Measurements from ENCODE around the gene PHETA2. TPM values are rescaled to one million over a fixed set of nuclear protein-coding genes. Genes with fewer than 3 reads are reported as not detected.

Gene PHETA2
- total and polyA plus RNA-seq, 2 of the 4 experiments (the other 2 are of a cell fraction): 6.5 to 10.0 TPM

- peaks cover 0 to 25% of the 10 kb centered on the region in 2 experiments; a peak in 3 of 4 replicates for H3K79me1 ChIP-seq (ENCODE audit: low read depth in 1 of 2, low read length in 2 of 2)
- no peak overlapping the region for H3K23ac ChIP-seq (ENCODE audit: low read depth, low read length)
- intact Hi-C loops (cut with micrococcal nuclease) (no loop called here), in situ Hi-C loops (cut with MboI; ENCODE audit: low sequenced_read_pairs) (no loop called here), dilution Hi-C loops (cut with HindIII; ENCODE audit: low sequenced_read_pairs, unreplicated experiment) (no loop called here)
- no TSS peak for BruUV-seq (replicated peaks)
- no peak overlapping the region for H3K4me2 ChIP-seq (ENCODE audit: low read depth, low read length)
- no peak overlapping the region for H3K14ac ChIP-seq (replicated peaks; ENCODE audit: low read depth, low read length)
- ChIA-PET CTCF (no interaction called here), POLR2A (ENCODE audit: unreplicated experiment) (no interaction called here)
- H2BK120ac ChIP-seq (ENCODE audit: low read depth, low read length): no peak overlapping the region
- H3K9me1 ChIP-seq (ENCODE audit: insufficient read depth, low read length): 0 out of 2 replicates have a peak, but pooled peaks cover 5% of the 10 kb centered on the region
- H3K27ac ChIP-seq (ENCODE audit: insufficient read depth, low read length): no peak overlapping the region
- ATAC-seq (ENCODE audit: low read depth) (no peak), DNase-seq (no peak)
- H3K4ac ChIP-seq (ENCODE audit: low read depth, low read length): no peak overlapping the region
- H2BK5ac ChIP-seq (ENCODE audit: low read depth, low read length, poor library complexity, severe bottlenecking): no peak overlapping the region
- H3K4me3 ChIP-seq (ENCODE audit: insufficient read depth, low read depth, low read length): no peak overlapping the region
- H4K91ac ChIP-seq (ENCODE audit: insufficient read depth, low read depth, low read length): no peak overlapping the region
- H3K56ac ChIP-seq (ENCODE audit: extremely low read depth, insufficient read depth, low read length): no peak overlapping the region
- H4K5ac ChIP-seq (ENCODE audit: low read depth, low read length): no peak overlapping the region
- no peaks in the 10 kb centered on the region for H3K27me3 ChIP-seq (ENCODE audit: control insufficient read depth, insufficient read depth, low read length)
- H2AK5ac ChIP-seq (ENCODE audit: low read depth, low read length): no peak overlapping the region
- peaks cover 3% of the 10 kb centered on the region for H3K4me1 ChIP-seq (ENCODE audit: control insufficient read depth, insufficient read depth, low read length)
- H4K8ac ChIP-seq (ENCODE audit: low read depth in 2 of 2, low read length in 2 of 2): no peak overlapping the region
- no peak overlapping the region for H2AK9ac ChIP-seq (replicated peaks; ENCODE audit: low read depth, low read length, poor library complexity)
- H3K36me3 ChIP-seq (ENCODE audit: control insufficient read depth, insufficient read depth, low read length): peaks cover 24% of the 10 kb centered on the region
- 0 out of 2 replicates have a peak, but pooled peaks cover 4% of the 10 kb centered on the region for H4K20me1 ChIP-seq (ENCODE audit: insufficient read depth, low read length)
- TF ChIP-seq RFX5 (IDR thresholded peaks at IDR 0.05; ENCODE audit: low read depth, low read length): no peak
- no peak for TF ChIP-seq ELK1 (IDR thresholded peaks at IDR 0.05; ENCODE audit: borderline replicate concordance, low read depth, low read length)
- TF ChIP-seq CHD1 (IDR thresholded peaks at IDR 0.05; ENCODE audit: low read depth, low read length): no peak
- no peak for TF ChIP-seq RAD21 (IDR thresholded peaks at IDR 0.05; ENCODE audit: low read length)
- TF ChIP-seq FOS (IDR thresholded peaks at IDR 0.05; ENCODE audit: low read depth, low read length): no peak
- no peak for TF ChIP-seq NFE2L2 (IDR thresholded peaks at IDR 0.05; ENCODE audit: low read depth, low read length)
- TF ChIP-seq MAFK (IDR thresholded peaks at IDR 0.05; ENCODE audit: low read depth, low read length): no peak
- no peak for TF ChIP-seq CEBPB (IDR thresholded peaks at IDR 0.05; ENCODE audit: low read depth, low read length)
- TF ChIP-seq USF2 (IDR thresholded peaks at IDR 0.05; ENCODE audit: low read depth, low read length): no peak
- no peak for TF ChIP-seq MXI1 (IDR thresholded peaks at IDR 0.05; ENCODE audit: borderline replicate concordance, low read depth, low read length)
- no peak for TF ChIP-seq RCOR1 (IDR thresholded peaks at IDR 0.05; ENCODE audit: insufficient replicate concordance, low read length)
- no peak for TF ChIP-seq CTCF (conservative IDR thresholded peaks at IDR 0.05; ENCODE audit: low read depth, low read length)
- no peak for TF ChIP-seq SMC3 (IDR thresholded peaks at IDR 0.05; ENCODE audit: low read depth, low read length)
- TF ChIP-seq MAZ (IDR thresholded peaks at IDR 0.05; ENCODE audit: borderline replicate concordance, low read depth, low read length): no peak
- no peak for TF ChIP-seq BHLHE40 (IDR thresholded peaks at IDR 0.05; ENCODE audit: low read depth, low read length)
- TF ChIP-seq POLR2A (IDR thresholded peaks at IDR 0.05; ENCODE audit: low read depth, low read length): no peak
- H2AFZ ChIP-seq (replicated peaks; ENCODE audit: low read length, poor library complexity): no peak overlapping the region
- H3K9ac ChIP-seq (ENCODE audit: low read depth, low read length): no peak overlapping the region
- H3K9me3 ChIP-seq (ENCODE audit: control insufficient read depth, insufficient read depth, low read length): no peaks in the 10 kb centered on the region
- no peak overlapping the region for H3K18ac ChIP-seq (ENCODE audit: low read depth, low read length)
- WGBS, 2 experiments (ENCODE audit: extremely low coverage in 2 of 2, insufficient read length in 1 of 2): 94% methylated on average over 3 of the region's 7 CpGs; no CpG with 5 or more reads in 1 of the 2 experiments
- no peak overlapping the region for H2BK20ac ChIP-seq (ENCODE audit: low read depth, low read length)
- no peak overlapping the region for H2BK15ac ChIP-seq (ENCODE audit: low read depth, low read length)
Measured at GRCh38 chr22:42066126-42066761, 7.8 kb upstream of the PHETA2 start.

Measured in IMR-90 (cell line).